ENCODE measurements around the gene AKAP10.
"Not testable (repeated sequence)": the region's sequence is repeated elsewhere in the genome, so short reads cannot be mapped to it uniquely, and the experiment has no call there.

Gene AKAP10

GRCh38 chr17:19867329-19868078 lies 110.1 kb downstream of the AKAP10 start, which contains the start of gene ULK2:
Gene ULK2 (minus strand): TSS chr17:19867936. CDS start chr17:19867417, 519 bp downstream.
- DNase-seq, result peak; percentile 76 to 93 (median 87)

- peak; percentile 54 to 81 (median 61) for DNase-seq
Observed at GRCh38 chr17:19867079-19867328, 110.6 kb downstream of the AKAP10 start.

- DNase-seq, result peak; percentile 68 to 94 (median 88)
Observed at GRCh38 chr17:19865021-19865420, 112.6 kb downstream of the AKAP10 start.

GRCh38 chr17:19860647-19861177 lies 116.9 kb downstream of the AKAP10 start:
- not testable (repeated sequence) for DNase-seq

- DNase-seq, result no peak
Observed at GRCh38 chr17:19857640-19858039, 120.0 kb downstream of the AKAP10 start.

Data from suppressor macrophage treated with lipopolysaccharide for 1 hour (primary cell).